Stimulated activated CD8-positive, alpha-beta memory T cell treated with anti-CD3 and anti-CD28 coated beads, Interleukin-2, amount 100 ng/mL, for 48 hours (primary cell): ENCODE results near the gene TBC1D9.

Experiments
- DNase-seq, 2 donors: peaks; one replicate each; pipeline ENCODE4 v3.0.0-alpha.2; 2020; ENCODE audit warnings: low read depth in 2 of 2

The TBC1D9 gene

GRCh38 chr4:140648716-140649308 is 107.4 kb downstream of the TBC1D9 start:
- DNase-seq = no peak

GRCh38 chr4:140645614-140646412 is 110.4 kb downstream of the TBC1D9 start:
- DNase-seq = no peak

- DNase-seq = no peak
These were observed 111.0 kb downstream of the TBC1D9 start for GRCh38 chr4:140645196-140645595.

GRCh38 chr4:140644470-140645185 is 111.6 kb downstream of the TBC1D9 start:
- DNase-seq = no peak

GRCh38 chr4:140643571-140644055 is 112.6 kb downstream of the TBC1D9 start:
- DNase-seq = no peak

GRCh38 chr4:140642674-140643437 is 113.3 kb downstream of the TBC1D9 start:
- DNase-seq = no peak

GRCh38 chr4:140641789-140642439 is 114.3 kb downstream of the TBC1D9 start:
- DNase-seq = no peak

GRCh38 chr4:140641105-140641555 is 115.1 kb downstream of the TBC1D9 start:
- no peak for DNase-seq

GRCh38 chr4:140640150-140640748 is 115.9 kb downstream of the TBC1D9 start:
- DNase-seq = no peak

- DNase-seq = no peak
These were observed 117.1 kb downstream of the TBC1D9 start for GRCh38 chr4:140639066-140639465.

GRCh38 chr4:140637836-140638235 is 118.3 kb downstream of the TBC1D9 start:
- DNase-seq = peak in 1 of 2 donors; percentile 10

GRCh38 chr4:140635606-140636005 is 120.6 kb downstream of the TBC1D9 start:
- no peak for DNase-seq

- DNase-seq = no peak
These were observed 122.2 kb downstream of the TBC1D9 start for GRCh38 chr4:140633951-140634350.

GRCh38 chr4:140633124-140633523 is 123.1 kb downstream of the TBC1D9 start:
- no peak for DNase-seq

GRCh38 chr4:140630246-140630645 is 125.9 kb downstream of the TBC1D9 start:
- no peak for DNase-seq

GRCh38 chr4:140628016-140628415 is 128.2 kb downstream of the TBC1D9 start:
- no peak for DNase-seq

GRCh38 chr4:140626661-140627376 is 129.4 kb downstream of the TBC1D9 start:
- no peak for DNase-seq

GRCh38 chr4:140622333-140622958 is 133.7 kb downstream of the TBC1D9 start:
- DNase-seq = no peak

- no peak for DNase-seq
These were observed 135.0 kb downstream of the TBC1D9 start for GRCh38 chr4:140621161-140621560.
